ENCODE data around the gene FRY. TPM values are rescaled to one million over a fixed set of nuclear protein-coding genes. Genes with fewer than 3 reads are reported as not detected.
A peak's percentile ranks its signal among the peaks of the same experiment; 100 is the strongest.

The FRY gene
- total and polyA plus RNA-seq, 11 donors: 21.6 to 237 (median 165) TPM

DNA sequence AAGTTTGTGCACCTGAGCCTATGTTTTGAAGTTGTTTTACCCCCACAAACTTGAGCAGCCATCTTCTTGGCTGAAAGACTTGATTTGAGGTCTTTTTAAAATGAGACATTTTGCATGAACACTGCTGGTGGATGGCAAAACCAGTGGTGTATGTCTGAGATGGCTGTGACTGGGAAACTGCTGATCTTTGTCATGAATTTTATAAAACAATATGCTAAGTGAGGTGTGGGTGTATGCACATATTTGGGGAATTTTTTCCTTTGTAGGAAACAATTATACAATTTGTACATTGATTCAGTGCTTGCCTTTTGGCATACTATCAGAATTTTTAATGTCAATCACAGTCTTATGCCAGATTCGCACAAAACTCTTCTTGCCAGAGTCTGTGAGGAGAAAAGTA is 231.0 kb downstream of the FRY start:
- no peak for TF ChIP-seq POLR2A (IDR thresholded peaks at IDR 0.05)
- TF ChIP-seq, protein P1, sequence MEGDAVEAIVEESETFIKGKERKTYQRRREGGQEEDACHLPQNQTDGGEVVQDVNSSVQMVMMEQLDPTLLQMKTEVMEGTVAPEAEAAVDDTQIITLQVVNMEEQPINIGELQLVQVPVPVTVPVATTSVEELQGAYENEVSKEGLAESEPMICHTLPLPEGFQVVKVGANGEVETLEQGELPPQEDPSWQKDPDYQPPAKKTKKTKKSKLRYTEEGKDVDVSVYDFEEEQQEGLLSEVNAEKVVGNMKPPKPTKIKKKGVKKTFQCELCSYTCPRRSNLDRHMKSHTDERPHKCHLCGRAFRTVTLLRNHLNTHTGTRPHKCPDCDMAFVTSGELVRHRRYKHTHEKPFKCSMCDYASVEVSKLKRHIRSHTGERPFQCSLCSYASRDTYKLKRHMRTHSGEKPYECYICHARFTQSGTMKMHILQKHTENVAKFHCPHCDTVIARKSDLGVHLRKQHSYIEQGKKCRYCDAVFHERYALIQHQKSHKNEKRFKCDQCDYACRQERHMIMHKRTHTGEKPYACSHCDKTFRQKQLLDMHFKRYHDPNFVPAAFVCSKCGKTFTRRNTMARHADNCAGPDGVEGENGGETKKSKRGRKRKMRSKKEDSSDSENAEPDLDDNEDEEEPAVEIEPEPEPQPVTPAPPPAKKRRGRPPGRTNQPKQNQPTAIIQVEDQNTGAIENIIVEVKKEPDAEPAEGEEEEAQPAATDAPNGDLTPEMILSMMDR (IDR thresholded peaks at IDR 0.05): no peak
- ATAC-seq: no peak
- peak overlapping the region in 11 of 12 donors; percentile 65 to 84 (median 76) for H3K27ac ChIP-seq
- DNase-seq: no peak
- H3K36me3 ChIP-seq: peaks cover 0 to 70% (median 36%) of the 10 kb centered on the region in 9 donors
- peaks cover 9 to 87% (median 55%) of the 10 kb centered on the region in 12 donors for H3K4me1 ChIP-seq
- WGBS, 4 donors: 78 to 88% (median 84%) methylated on average over 1 of the region's 1 CpG
- no peaks in the 10 kb centered on the region for H3K27me3 ChIP-seq
- H3K4me3 ChIP-seq: no peak overlapping the region
- H3K9me3 ChIP-seq: no peaks in the 10 kb centered on the region
- intact Hi-C loops (cut with DNase I): loop anchor here in 1 of 10 donors (5.0 kb wide), 1 partner anchor 40 kb away; no protein-coding TSS in a partner anchor

DNA sequence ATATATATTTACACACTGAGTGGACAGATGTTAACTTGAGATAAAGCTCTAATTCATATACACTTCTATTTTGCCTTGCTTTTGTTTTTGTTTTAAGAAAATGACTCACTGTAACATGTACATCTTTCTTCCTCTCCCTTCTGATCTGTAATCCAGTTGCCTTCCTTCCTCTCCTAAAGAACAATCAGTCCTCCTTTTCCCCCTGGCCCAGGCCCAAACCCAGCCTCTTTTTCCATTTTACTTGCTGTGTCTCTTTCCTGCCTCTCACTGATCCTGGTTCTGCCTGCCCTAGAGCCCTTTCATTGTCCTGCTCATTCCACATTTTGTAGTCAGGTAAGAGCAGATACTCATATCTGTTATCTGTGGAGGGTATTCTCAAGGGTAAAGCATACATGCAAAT is 232.8 kb downstream of the FRY start:
- DNase-seq (peak; percentile 76 to 89 (median 87)), ATAC-seq (peak; percentile 63 to 79 (median 72))
- Histone ChIP-seq H3K9me3 (no peaks in the 10 kb centered on the region), H3K27ac (peak overlapping the region; percentile 56 to 84 (median 76)), H3K36me3 (peaks cover 0 to 76% (median 52%) of the 10 kb centered on the region in 9 donors), H3K4me1 (peaks cover 9 to 78% (median 53%) of the 10 kb centered on the region in 12 donors), H3K4me3 (no peak overlapping the region), H3K27me3 (no peaks in the 10 kb centered on the region)
- intact Hi-C loops (cut with DNase I): loop anchor here in 1 of 10 donors (5.0 kb wide), 1 partner anchor 38 kb away; no protein-coding TSS in a partner anchor
- no peak for TF ChIP-seq POLR2A (IDR thresholded peaks at IDR 0.05)
- TF ChIP-seq, protein P1 (IDR thresholded peaks at IDR 0.05): no peak

DNA sequence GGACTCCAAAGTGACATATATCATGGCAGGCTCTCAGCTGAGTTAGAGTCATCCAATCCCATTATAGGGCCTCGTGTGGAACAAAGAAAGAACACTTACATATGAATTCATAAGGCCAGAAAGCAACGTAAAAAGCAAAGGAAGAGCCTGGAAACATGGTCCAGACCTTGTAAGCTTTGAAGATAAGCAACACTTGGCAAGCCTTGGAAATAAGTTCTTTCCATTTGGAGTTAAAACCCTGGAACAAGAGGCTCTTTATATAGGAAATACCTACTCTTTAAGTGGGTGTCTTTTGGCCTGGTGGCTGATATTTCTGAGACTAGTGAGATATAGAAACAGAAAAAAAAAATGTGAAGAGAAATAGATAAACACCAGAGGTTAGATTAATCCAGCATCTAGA is 234.2 kb downstream of the FRY start:
- intact Hi-C loops (cut with DNase I): no loop called here
- no peaks in the 10 kb centered on the region for H3K9me3 ChIP-seq
- H3K27me3 ChIP-seq: no peaks in the 10 kb centered on the region
- no peak for DNase-seq
- peak overlapping the region; percentile 6 to 84 (median 76) for H3K27ac ChIP-seq
- peaks cover 0 to 86% (median 58%) of the 10 kb centered on the region in 9 donors for H3K36me3 ChIP-seq
- no peak for ATAC-seq
- TF ChIP-seq POLR2A (IDR thresholded peaks at IDR 0.05): no peak
- TF ChIP-seq, protein P1 (IDR thresholded peaks at IDR 0.05): no peak
- 5 to 26% (median 17%) methylated on average over 2 of the region's 2 CpGs for WGBS, 4 donors
- H3K4me3 ChIP-seq: no peak overlapping the region
- H3K4me1 ChIP-seq: peaks cover 9 to 67% (median 47%) of the 10 kb centered on the region in 12 donors

DNA sequence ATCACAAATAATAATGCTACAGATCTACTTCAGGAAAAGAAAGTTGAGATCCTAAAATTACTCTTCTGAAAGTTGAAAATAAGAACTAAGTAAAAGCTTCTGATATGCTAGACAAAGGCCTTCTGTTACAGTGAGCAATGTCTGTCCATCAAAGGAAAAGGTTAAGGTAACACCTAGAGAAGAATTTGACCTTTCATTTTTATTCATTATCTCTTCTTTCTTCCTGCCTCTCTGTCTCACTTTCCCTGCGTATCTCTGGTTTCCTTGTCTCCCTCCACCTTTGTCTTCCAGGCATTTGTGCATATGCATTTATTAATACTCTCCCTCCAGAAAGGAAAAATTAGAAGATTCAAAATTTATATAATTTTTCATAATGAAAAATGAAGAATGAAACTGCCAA is 234.6 kb downstream of the FRY start:
- Histone ChIP-seq H3K4me1 (peaks cover 9 to 63% (median 43%) of the 10 kb centered on the region in 12 donors), H3K27ac (peak overlapping the region in 10 of 12 donors; percentile 5 to 82 (median 76)), H3K36me3 (peaks cover 0 to 90% (median 61%) of the 10 kb centered on the region in 9 donors), H3K27me3 (no peaks in the 10 kb centered on the region), H3K9me3 (no peaks in the 10 kb centered on the region), H3K4me3 (no peak overlapping the region)
- TF ChIP-seq POLR2A (IDR thresholded peaks at IDR 0.05): no peak
- TF ChIP-seq, protein P1 (IDR thresholded peaks at IDR 0.05): no peak
- DNase-seq (no peak), ATAC-seq (no peak)
- WGBS, 4 donors: 64 to 88% (median 77%) methylated on average over 1 of the region's 1 CpG
- intact Hi-C loops (cut with DNase I): no loop called here

All from heart left ventricle (tissue), 16 donors.